HS-5 (cell line): Measurements from ENCODE around the gene PLPP7.
"Not testable (repeated sequence)": the region's sequence is repeated elsewhere in the genome, so short reads cannot be mapped to it uniquely, and the experiment has no call there.

Experiments
- DNase-seq: peaks from one replicate; pipeline ENCODE4 v3.0.0-alpha.2; 2012; ENCODE audit warnings: low read depth

Gene PLPP7

DNA sequence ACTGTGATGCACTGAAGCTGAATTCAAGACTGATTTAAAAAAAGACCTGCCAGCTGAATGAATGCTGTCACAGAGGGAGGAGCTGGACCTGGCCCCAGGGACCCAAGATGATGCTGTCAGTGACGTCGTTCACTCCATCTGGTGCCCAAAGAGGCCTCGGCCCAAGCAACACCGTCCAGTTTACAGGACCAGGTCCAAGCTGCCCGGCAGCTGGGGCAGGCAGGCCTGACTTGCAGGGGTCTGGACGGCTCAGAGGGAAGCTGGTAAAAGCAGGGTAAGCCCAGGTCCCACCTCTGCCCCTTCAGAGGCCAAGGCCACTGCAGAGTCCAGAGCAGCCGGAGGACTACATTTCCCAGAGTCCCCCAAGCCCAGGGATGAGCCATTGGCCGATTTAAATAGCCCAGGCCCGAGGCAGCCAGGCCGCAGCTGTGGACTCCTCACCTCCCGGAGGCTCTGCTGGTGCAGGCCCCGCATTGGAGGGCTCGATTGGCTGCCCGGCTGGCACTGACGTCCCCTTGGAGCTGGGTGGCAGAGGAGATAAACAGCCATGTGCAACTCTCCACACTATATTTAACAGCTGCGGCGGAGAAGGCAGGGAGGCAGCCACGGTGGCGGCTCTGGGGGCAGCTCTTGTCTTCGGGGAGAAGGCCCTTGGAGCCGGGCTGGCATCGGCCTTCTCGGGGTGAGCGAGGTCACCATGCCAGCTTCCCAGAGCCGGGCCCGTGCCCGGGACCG is at the start of gene PLPP7:
PLPP7 (plus strand) TSS at position 423 of the 735 bp plus-strand sequence; CDS start at position 698, 275 bp downstream.
- peak; percentile 50 for DNase-seq

DNA sequence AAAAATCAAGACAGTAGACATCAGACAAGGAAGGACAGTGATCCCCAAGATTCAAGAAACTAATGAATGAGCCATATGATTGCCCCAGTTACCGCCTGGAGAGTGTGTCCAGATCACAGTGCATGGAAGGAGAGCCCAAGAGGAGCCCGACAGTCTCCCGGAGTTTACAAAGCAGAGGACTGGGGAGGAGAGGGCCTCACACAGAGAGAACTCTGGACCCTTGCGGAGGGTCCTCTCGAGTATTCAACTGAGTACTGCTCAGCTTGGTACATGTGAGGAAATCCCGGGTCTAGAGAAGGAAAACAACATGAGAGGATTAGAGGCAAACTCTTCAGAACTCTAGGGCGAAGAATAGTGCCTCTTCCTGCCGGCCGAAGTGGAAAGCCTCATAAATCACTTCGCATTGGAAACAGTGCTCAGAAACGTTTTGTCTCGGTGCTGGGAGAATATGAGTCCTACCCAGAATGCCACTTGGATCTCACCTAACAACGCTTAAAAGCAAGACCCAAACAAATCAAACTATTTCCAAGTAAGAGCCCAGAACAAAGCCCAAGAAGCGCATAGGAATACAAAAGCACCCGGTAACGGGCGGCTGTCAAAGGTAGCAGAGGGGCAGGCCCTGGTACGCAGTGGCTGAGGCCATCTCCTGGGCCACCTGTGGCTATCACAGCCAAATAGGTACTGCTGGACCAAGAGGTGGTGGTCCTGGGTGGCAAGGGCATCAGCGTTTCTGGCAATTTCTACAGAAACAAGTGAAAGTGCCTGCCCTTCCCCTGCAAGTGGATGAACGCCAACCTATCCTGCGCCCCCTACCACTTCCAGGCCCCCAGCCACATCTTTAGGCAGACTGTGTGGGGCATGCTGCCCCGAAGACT is 49.2 kb upstream of the PLPP7 start:
- DNase-seq, result no peak

DNA sequence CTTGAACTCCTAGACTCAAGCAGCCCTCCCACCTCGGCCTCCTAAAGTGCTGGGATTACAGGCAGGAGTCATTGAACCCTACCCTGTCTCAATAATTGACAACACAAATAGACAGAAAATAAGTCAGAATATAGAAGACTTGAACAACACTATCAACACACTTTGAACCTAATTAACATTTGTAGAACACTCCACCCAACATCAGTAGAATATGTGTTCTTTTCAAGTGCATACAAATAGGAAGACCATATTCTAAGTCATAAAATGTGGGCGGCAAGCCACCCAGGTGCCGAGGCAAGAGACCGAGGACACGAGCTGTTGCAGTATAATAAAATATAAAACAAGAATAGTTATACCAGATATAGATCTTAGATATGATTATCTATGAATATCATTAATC is 45.2 kb upstream of the PLPP7 start:
- not testable (repeated sequence) for DNase-seq

DNA sequence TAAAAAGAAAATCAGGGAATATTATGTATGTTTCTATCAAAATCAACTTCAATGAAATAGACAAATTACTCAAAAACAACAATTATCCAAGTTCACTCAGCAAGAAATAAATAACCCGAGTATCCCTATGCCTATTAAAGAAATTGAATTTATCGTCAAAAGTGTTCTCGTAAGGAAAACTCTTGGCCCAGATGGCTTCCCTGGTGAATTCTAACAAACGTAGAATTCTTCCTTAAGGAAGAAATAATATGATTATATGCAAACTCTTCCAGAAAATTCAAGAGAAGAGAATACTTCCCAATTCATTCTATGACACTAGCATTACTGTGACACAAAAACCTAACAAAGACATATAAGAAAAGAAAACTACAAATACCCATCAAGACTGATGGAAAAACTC is 42.9 kb upstream of the PLPP7 start:
- DNase-seq, result no peak

DNA sequence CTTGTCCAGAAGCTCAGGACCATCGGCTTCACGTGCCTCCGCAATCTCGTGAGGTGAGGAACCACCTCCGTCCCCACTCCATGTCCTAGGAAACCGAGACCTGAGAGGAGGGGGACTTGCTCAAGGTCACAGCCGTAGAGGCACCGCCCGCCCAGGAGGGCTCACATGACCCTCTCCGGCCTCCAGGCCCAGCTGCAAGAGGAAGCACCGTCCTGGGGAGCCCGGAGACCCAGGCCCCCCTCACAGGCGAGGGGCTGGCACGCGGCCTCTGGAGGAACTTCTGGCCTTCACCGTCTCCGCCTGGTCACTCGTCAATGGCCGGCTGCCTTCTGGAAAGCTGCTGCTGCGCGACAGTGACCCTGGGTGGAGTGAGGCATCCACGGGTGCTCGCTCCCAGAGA is 37.4 kb upstream of the PLPP7 start:
- DNase-seq, result no peak

DNA sequence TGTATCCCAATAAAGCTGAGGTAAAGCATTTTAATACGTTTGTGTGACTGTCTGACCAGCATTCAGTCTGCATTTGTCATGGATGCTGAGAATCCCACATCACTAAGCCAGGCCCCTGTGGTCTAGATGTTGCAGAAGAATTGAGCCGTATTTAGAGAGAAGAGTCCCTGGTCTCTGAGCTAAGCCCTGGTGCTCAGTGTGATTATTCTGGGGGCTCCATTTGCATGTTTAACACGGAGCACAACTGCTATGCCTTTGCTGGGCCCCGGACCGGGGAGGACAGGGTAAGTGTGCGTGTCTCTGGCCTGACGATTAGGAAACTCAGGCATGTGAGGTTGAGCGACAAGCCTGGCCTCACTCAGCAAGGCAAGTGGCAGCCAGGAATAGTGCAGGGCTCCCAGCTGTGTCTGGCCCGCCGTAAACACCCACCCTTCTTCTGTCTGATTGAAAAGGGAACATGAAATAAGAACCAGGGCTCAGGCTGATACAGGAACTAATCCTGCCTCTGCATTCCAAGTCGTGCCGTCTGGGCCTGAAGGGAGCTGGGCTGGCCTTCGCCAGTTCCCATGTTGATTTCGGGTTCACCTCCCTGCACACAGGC is 35.5 kb upstream of the PLPP7 start:
- DNase-seq, result no peak

DNA sequence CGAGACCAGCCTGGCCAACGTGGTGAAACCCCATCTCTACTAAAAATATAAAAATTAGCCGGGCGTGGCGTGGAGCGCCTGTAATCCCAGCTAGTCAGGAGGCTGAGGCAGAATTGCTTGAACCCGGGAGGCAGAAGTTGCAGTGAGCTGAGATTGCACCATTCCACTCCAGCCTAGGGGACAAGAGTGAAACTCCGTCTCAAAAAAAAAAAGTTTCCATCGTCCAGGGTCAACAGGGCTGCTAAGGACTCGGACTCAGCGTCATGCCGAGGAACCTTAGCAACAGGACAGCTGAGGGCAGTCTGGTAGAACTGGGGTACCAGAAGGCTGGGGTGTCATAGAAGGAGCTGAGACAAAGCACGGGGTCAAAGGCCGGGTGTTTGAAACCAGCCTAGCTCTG is 34.9 kb upstream of the PLPP7 start:
- no peak for DNase-seq

DNA sequence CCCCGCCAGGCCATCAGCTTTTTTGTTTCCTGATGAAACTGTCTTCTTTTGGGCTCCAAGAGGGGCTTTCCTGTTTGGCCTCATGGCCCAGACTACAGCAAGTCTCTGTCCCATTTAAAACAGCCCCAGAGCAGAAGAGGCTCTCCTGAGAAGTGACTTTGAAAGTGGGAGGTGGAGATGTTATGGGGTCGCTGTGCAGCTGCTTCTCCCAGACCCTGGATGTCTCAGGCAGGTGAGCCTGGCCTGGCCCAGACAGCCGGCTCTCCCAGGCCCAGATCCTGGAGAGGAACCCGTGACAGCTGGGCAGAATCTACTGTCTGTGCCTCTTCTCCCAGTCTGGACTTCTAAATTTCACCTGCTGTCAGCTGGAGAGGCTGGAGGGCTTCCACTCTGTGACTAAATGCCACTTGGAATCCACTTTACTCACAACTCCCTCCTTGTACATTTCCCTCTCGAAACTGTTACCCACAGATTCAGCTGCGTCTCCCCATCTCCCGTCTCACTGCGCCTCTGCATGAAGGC is 33.8 kb upstream of the PLPP7 start:
- DNase-seq, result no peak

DNA sequence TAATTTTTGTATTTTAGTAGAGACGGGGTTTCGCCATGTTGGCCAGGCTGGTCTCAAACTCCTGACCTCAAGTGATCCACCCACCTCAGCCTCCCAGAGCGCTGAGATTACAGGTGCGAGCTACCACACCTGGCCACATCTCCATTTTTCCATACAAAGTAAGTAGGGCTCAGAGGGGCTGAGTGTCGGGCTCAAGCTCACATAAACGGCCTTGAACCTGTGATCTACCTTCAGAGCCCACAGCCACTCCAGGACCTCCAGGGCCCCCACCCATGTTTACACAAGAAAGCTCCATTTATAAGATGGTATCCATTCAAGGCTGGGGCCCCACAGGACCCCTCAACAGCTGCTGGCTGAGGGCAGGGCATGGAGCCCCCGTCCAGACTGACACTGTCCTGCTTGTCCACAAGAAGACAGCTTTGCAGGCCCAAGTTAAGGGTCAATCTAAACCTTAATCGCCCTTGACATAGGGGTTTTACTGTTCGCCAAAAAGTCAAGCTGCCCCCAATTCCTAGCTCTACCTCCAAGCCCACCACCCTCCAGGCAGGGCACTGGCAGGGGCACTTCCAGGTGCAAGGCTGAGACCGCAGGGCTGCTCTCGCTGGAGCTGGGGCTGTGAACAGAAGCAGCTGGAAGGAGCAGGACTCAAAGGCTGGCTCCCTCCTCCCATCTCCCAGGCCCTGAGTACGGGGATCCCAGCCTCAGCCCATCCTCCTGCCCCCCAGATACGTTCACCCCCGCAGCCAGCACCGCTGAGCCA is 32.1 kb upstream of the PLPP7 start:
- no peak for DNase-seq

DNA sequence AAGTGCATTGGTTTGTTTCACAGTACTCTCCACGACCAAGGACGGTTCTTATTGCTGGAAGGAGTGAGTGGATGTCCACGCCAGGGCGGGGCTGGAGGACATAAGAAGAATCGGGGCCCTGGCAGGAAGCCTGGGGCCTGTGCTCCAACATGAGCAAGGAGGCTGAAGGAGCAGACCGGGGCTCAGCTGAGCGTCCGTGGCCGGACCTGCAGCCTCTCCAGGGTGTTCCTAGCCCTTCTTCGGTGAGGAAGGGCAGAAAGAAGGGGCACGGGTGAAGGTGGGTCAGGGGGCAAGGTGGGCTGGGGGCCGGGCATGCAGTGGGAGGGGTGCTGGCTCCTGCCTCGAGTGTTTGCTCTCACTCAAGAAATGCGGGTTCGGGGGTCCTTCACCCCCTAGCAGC is 31.3 kb upstream of the PLPP7 start:
- no peak for DNase-seq

DNA sequence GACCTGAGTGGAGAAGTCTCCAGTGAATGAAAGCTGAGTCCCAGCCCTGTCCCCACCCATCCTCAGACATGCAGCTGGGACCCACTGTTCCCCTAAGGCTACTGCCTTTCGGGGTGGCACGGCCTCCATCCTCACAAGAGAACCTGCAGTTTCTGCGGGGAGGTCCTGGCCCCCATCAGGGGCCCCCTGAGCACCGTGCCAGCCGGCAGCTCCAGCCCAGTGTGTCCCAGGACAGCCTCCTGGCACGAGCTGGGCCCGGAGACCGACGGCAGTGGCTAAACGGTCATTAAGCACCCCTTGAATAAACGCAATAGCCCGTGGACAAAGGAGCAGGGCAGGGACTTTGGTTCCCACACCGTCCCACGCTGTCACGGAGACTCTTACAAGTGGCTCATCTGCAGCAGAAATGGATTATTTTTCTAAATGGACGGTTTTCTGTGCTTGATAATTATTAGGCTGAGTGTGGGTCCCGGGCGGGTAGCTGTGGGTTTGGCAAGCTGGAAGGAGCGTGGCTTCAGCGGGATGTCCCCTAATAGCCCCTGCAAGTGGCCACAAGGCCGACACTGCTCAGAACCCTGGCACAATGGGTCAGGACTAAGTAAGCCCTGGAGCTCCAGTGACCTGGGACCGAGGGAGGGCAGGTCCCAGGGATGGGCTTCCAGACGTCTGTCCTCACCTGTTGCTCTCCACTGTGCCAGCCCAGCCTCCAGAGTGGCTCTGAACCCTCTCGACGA is 30.7 kb upstream of the PLPP7 start:
- no peak for DNase-seq

DNA sequence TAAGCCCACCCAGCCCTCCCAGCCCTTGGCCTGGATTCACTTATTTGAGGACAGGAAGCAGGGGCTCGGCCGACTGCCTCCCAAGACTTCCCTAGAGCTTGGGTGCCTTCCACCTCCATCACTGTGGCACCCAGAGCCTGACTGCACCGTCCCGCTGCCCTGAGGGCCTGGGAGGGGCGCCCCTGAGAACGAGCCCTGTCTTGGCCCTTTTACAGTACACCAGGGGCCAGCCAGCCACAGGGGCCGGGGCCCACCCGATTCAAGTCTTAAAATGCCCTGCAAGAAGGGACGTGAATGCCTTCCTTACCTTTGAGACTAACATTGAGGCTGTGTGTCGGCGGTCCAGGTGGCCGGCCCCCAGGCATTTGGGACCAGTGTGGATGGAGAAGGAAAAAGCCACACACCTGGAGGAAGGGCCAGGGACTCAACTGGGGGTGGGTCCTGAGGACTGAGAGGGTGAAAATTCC is 30.1 kb upstream of the PLPP7 start:
- no peak for DNase-seq

DNA sequence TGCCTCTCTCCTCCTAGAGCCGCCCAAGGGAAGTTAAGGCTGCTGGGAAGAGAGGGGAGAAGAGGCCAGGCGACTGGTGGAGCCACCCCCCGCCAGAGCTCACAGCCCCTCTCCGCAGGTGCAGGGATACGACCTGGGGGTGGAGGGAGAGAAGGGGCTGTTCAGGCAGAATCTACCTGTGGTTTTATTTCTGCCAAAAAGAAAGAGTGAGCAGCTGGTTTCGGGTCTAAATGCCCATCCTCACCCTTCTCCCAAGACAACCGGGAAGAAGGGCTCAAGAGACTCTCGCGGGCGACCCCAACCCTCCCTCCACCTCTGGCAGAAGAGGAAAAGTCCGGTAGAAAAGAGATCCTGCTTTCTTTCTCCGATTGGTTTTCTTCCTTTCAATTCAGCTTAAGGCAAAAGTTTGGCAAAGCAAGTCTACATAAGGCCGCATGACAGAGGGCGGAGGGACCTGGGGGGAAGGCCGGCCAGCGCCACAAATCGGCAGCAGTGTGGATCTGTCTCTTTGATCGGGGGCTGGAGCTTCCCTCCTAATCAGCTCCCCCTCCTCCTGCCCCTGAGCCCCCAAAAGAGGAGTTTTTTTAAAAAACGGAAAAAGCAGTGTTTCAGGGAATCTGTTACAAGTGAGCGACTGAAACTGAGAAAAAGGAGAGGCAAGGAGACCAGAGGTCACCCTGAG is 29.5 kb upstream of the PLPP7 start:
- no peak for DNase-seq

DNA sequence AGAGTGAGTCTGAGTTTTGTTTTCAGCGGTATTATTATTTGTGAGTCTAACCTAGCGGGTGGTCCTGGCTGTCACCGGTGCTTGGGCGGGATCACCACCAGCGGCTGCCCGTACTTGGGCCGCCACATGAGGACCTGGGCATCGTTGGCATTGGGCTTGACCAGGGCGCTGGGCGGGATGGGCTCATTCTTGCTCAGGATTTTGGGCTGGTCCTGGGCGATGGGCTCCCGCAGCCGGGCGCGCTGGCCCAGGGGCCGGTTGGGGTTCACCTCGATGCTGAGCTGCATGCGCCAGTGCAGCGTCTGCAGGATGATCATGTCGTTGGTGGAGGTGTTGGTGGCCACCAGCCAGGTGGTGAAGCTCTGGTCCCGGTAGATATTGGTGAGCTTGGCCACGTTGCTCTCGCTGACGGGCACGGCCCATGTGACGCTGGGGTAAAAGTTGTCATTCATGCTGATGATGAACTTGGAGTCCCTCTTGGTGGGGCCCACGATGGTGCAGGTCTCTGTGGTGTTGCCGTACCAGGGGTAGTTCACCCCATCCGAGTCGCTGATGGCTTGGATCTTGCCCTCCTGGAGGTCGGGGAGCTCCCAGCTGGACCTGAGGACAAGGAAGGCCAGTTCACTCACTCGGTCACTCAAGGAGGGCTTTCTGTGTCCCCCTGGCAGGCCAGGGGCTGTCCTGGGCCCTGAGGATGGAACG is 28.6 kb upstream of the PLPP7 start:
- DNase-seq, result no peak

DNA sequence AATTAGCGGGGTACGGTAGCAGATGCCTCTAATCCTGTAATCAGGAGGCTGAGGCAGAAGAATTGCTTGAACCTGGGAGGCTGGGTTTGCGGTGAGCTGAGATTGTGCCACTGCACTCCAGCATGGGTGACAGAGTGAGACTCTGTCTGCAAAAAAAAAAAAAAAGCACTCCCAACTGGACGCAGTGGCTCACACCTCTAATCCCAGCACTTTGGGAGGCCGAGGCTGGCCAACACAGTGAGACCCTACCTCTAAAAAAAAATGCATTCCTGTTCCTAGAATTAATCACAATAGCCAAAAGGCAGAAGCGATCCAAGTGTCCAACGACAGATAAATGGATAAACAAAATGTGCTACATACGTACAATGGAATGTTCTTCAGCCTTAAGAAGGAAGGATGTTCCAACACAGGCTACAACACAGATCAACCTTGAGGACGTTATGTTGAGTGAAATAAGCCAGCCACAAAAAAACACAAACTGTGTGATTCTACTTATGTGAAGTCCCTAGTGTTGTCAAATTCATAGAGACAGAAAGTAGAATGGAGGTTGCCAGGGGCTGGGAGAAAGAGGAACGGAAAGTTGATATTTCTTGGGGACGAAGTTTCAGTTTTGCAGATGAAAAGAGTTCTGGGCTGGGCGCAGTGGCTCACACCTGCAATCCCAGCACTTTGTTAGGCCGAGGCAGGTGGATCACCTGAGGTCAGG is 27.0 kb upstream of the PLPP7 start:
- DNase-seq, result no peak

DNA sequence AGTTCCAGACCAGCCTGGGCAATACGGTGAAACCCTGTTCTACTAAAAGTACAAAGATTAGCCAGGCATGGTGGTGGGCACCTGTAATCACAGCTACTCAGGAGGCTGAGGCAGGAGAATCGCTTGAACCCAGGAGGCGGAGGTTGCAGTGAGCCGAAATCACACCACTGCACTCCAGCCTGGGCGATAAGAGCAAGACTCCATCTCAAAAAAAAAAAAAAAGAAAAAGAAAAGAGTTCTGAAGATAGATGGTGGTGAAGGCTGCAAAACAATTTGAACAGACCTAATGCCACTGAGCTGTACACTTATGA is 26.5 kb upstream of the PLPP7 start:
- not testable (repeated sequence) for DNase-seq

DNA sequence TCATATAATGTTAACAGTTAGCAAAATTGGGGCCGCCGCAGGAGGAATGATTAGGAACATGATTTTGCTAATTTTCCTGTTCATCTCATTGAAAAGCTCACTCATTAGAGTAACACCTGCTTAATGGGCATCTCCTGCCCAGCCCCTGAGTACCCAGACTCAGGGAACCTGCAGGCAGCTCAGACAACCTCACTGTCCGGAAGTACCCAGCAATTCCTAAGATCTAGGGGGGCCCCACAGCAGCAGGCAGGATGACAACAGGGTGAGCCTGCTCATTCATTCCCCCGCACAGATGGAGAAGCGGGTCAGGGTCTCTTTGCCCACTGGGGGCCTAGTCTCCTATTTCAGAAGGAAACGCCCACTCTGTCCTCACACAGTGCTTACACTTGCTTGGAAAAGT is 25.8 kb upstream of the PLPP7 start:
- DNase-seq, result no peak

DNA sequence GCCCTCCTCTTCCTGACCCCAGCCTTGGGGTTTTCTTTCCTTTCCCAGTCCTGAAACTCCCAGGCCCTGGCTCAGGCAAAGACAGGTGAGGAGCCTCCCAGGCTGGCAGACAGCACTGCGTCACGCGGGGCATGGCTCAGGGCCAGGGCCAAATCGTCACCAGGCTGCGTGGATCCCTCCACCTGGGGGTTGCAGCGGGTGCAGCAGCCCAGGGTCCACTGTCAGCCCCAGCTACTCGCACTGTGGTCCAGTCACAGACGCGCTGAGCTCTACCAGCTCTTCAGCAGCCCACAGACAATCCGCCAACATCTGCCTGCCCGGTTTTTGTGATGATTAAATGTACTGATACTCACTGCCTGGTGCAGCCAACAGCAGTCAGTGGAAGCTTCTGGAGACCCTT is 25.3 kb upstream of the PLPP7 start:
- no peak for DNase-seq
